Hypothalamus (tissue), 51 donors: ENCODE data around the gene UMAD1.
A peak's percentile ranks its signal among the peaks of the same experiment; 100 is the strongest.

Experiments used
- DNase-seq, 51 donors: peaks; one replicate each; lab custom pipeline; 2025; lab: John Stamatoyannopoulos, UW

The UMAD1 gene

GRCh38 chr7:7640221-7641128 lies at the start of gene UMAD1:
UMAD1 (plus strand) TSS chr7:7640752; CDS start chr7:7673372, 32,620 bp downstream.
- peak; percentile 61 to 100 (median 97) for DNase-seq

- DNase-seq, result no peak
Observed at GRCh38 chr7:7595451-7595850, 45.1 kb upstream of the UMAD1 start.

- no peak for DNase-seq
Observed at GRCh38 chr7:7596176-7596575, 44.4 kb upstream of the UMAD1 start.

- DNase-seq, result no peak
Observed at GRCh38 chr7:7607010-7607409, 33.5 kb upstream of the UMAD1 start.

- no peak for DNase-seq
Observed at GRCh38 chr7:7609330-7609729, 31.2 kb upstream of the UMAD1 start.

GRCh38 chr7:7612519-7612918 lies 28.0 kb upstream of the UMAD1 start:
- no peak for DNase-seq

GRCh38 chr7:7613210-7613609 lies 27.3 kb upstream of the UMAD1 start:
- no peak for DNase-seq

- DNase-seq, result no peak
Observed at GRCh38 chr7:7614018-7614741, 26.4 kb upstream of the UMAD1 start.

- DNase-seq, result no peak
Observed at GRCh38 chr7:7617550-7617949, 23.0 kb upstream of the UMAD1 start.

GRCh38 chr7:7618410-7618809 lies 22.1 kb upstream of the UMAD1 start:
- no peak for DNase-seq

GRCh38 chr7:7620236-7620635 lies 20.3 kb upstream of the UMAD1 start:
- no peak for DNase-seq

- DNase-seq, result no peak
Observed at GRCh38 chr7:7620644-7621210, 19.8 kb upstream of the UMAD1 start.

GRCh38 chr7:7628476-7628875 lies 12.1 kb upstream of the UMAD1 start:
- no peak for DNase-seq

GRCh38 chr7:7630626-7631329 lies 9.8 kb upstream of the UMAD1 start:
- no peak for DNase-seq

GRCh38 chr7:7639421-7639820 lies 1.1 kb upstream of the UMAD1 start:
- DNase-seq, result peak in 2 of 51 donors; percentile 9 to 49

GRCh38 chr7:7639847-7640220 lies 718 bp upstream of the UMAD1 start:
- no peak for DNase-seq

GRCh38 chr7:7641129-7641663 lies 644 bp downstream of the UMAD1 start:
- DNase-seq, result peak in 11 of 51 donors; percentile 18 to 65 (median 37)

GRCh38 chr7:7642081-7642480 lies 1.5 kb downstream of the UMAD1 start:
- DNase-seq, result no peak

GRCh38 chr7:7647495-7648036 lies 7.0 kb downstream of the UMAD1 start:
- no peak for DNase-seq

- DNase-seq, result no peak
Observed at GRCh38 chr7:7650682-7651206, 10.2 kb downstream of the UMAD1 start.
